ELF-1 (cell line): ENCODE data around the gene ITFG2.
"Not testable (repeated sequence)": the region's sequence is repeated elsewhere in the genome, so short reads cannot be mapped to it uniquely, and the experiment has no call there.

Experiments used
- DNase-seq: peaks from one replicate; pipeline ENCODE4 v3.0.0-alpha.2; 2016; ENCODE audit warnings: low read depth, low spot score

Gene ITFG2

GRCh38 chr12:2863402-2863801 is 50.9 kb downstream of the ITFG2 start:
- DNase-seq: not testable (repeated sequence)

- DNase-seq: no peak
Observed at GRCh38 chr12:2864198-2864597, 51.7 kb downstream of the ITFG2 start.

- DNase-seq: not testable (repeated sequence)
Observed at GRCh38 chr12:2868986-2869632, 56.6 kb downstream of the ITFG2 start.
